PC-3 (cell line): Measurements from ENCODE around the gene MARK3. TPM values are rescaled to one million over a fixed set of nuclear protein-coding genes. Genes with fewer than 3 reads are reported as not detected.

Source experiments
- ATAC-seq: fragments of 200-7000 bp; cut with Tn5 transposase; 2 replicates; pipeline ENCODE4 v1.9.1; 2020; ENCODE audit warnings: mild to moderate bottlenecking, moderate library complexity
- BruUV-seq: library from RNA; stranded (reverse); fragments of 400-500 nt; replicated peaks from 2 replicates; lab custom pipeline; 2021; lab: Mats Ljungman, UMichigan
- CTCF ChIA-PET: fragments of 300-600 bp; sonication (Branson Sonifier 250); formaldehyde crosslinking; loops from one replicate; lab custom pipeline; 2022; ENCODE audit warnings: antibody characterized with exemption; lab: Charles Lee
- POLR2A ChIA-PET: fragments of 300-600 bp; sonication (Branson Sonifier 250); formaldehyde crosslinking; loops from one replicate; lab custom pipeline; 2022; ENCODE audit warnings: antibody characterized with exemption; ENCODE audit not compliant: unreplicated experiment; lab: Charles Lee
- DNase-seq: peaks from one replicate; pipeline ENCODE4 v3.0.0-alpha.2; 2015
- H2AFZ ChIP-seq: fragments of 300-600 bp; sonication (generic); 2 replicates; pipeline ENCODE4 v1.6.0; 2016; ENCODE audit warnings: antibody characterized with exemption, low read length
- H3F3A ChIP-seq: fragments of 300-600 bp; sonication (generic); one replicate; pipeline ENCODE4 v1.6.0; 2017; ENCODE audit warnings: antibody characterized with exemption, low read length, control low read depth, mild to moderate bottlenecking; ENCODE audit not compliant: unreplicated experiment
- H3K27ac ChIP-seq: fragments of 300-600 bp; sonication (generic); 2 replicates; pipeline ENCODE4 v1.5.1; 2016; ENCODE audit warnings: mild to moderate bottlenecking, low read length
- H3K27me3 ChIP-seq: fragments of 300-600 bp; sonication (generic); 2 replicates; pipeline ENCODE4 v1.6.1; 2016; ENCODE audit warnings: low read length, mixed read lengths
- H3K36me3 ChIP-seq: fragments of 300-600 bp; sonication (generic); 2 replicates; pipeline ENCODE4 v1.6.1; 2016; ENCODE audit warnings: low read depth, mixed run types, low read length, mixed read lengths
- H3K4me1 ChIP-seq: fragments of 300-600 bp; sonication (generic); 2 replicates; pipeline ENCODE4 v1.5.1; 2016; ENCODE audit warnings: low read length; ENCODE audit not compliant: insufficient read depth
- H3K4me2 ChIP-seq: fragments of 300-600 bp; sonication (generic); 2 replicates; pipeline ENCODE4 v1.6.0; 2016; ENCODE audit warnings: low read length
- H3K4me3 ChIP-seq: fragments of 300-600 bp; sonication (generic); 2 replicates; pipeline ENCODE4 v1.5.1; 2016; ENCODE audit warnings: mild to moderate bottlenecking, low read length, mixed read lengths
- H3K79me2 ChIP-seq: fragments of 300-600 bp; sonication (generic); 2 replicates; pipeline ENCODE4 v1.6.1; 2017; ENCODE audit warnings: low read length, mixed read lengths
- H3K9ac ChIP-seq: fragments of 300-600 bp; sonication (generic); 2 replicates; pipeline ENCODE4 v1.6.0; 2016; ENCODE audit warnings: mild to moderate bottlenecking, low read length
- H3K9me2 ChIP-seq: fragments of 300-600 bp; sonication (generic); replicated peaks from 2 replicates; pipeline ENCODE4 v1.6.1; 2016; ENCODE audit warnings: mixed run types, low read length, mixed read lengths
- H3K9me3 ChIP-seq: fragments of 300-600 bp; sonication (generic); 2 replicates; pipeline ENCODE4 v1.6.1; 2016; ENCODE audit warnings: low read length, mixed read lengths
- H4K20me1 ChIP-seq: fragments of 300-600 bp; sonication (generic); 2 replicates; pipeline ENCODE4 v1.6.1; 2016; ENCODE audit warnings: low read length, mixed read lengths
- CTCF ChIP-seq: fragments of 300-600 bp; sonication (generic); conservative IDR thresholded peaks from 2 replicates; pipeline ENCODE4 v1.5.1; 2017; ENCODE audit warnings: antibody characterized with exemption, low read depth, mild to moderate bottlenecking, low read length
- EZH2 ChIP-seq: fragments of 300-600 bp; sonication (generic); IDR thresholded peaks from one replicate; pipeline ENCODE4 v1.6.1; 2017; ENCODE audit warnings: antibody characterized with exemption, mild to moderate bottlenecking, low read length; ENCODE audit not compliant: unreplicated experiment
- EZH2phosphoT487 ChIP-seq: fragments of 300-600 bp; sonication (generic); IDR thresholded peaks from 2 replicates; pipeline ENCODE4 v1.6.1; 2018; ENCODE audit warnings: mild to moderate bottlenecking, antibody characterized with exemption, low read length, borderline replicate concordance
- intact Hi-C: fragments of 100-400 bp; cut with micrococcal nuclease; formaldehyde crosslinking; loops from 2 replicates; pipeline ENCODE4 v1.9.0; 2023
- total RNA-seq: library from RNA; depleted of rRNA; stranded (reverse); fragments of >200 nt; gene quantifications from 2 replicates; pipeline ENCODE4 v1.2.3, GENCODE V29; 2014

MARK3 gene
- total RNA-seq, 1 experiment from 2014 or later: 69.9 TPM

GRCh38 chr14:103398427-103399195 is 13.4 kb downstream of the MARK3 start:
- H3K27me3 ChIP-seq: no peaks in the 10 kb centered on the region
- peak; percentile 44 for DNase-seq
- peak overlapping the region; percentile 49 for H3K4me2 ChIP-seq
- H2AFZ ChIP-seq: no peak overlapping the region
- H3K9ac ChIP-seq: no peak overlapping the region
- no TSS peak for BruUV-seq
- no peak for TF ChIP-seq CTCF
- TF ChIP-seq EZH2: no peak
- no peak for TF ChIP-seq EZH2phosphoT487
- H3K9me2 ChIP-seq: no peaks in the 10 kb centered on the region
- peak overlapping the region; percentile 42 for H3K27ac ChIP-seq
- no peaks in the 10 kb centered on the region for H3K36me3 ChIP-seq
- ChIA-PET CTCF (no interaction called here), POLR2A (no interaction called here)
- intact Hi-C loops: no loop called here
- H3K4me1 ChIP-seq: peaks cover 51% of the 10 kb centered on the region
- no peaks in the 10 kb centered on the region for H3K9me3 ChIP-seq
- peaks cover 100% of the 10 kb centered on the region for H3K79me2 ChIP-seq
- peaks cover 79% of the 10 kb centered on the region for H4K20me1 ChIP-seq
- ATAC-seq: peak; percentile 29; the same call in 1 of the 2 replicates
- H3K4me3 ChIP-seq: 0 out of 2 replicates have a peak overlapping the region, but pooled peaks have one; percentile 16
- peaks cover 4% of the 10 kb centered on the region for H3F3A ChIP-seq

- DNase-seq: no peak
- TF ChIP-seq EZH2 (no peak), CTCF (no peak), EZH2phosphoT487 (no peak)
- ChIA-PET CTCF (no interaction called here), POLR2A (no interaction called here)
- Histone ChIP-seq H3K9me3 (no peaks in the 10 kb centered on the region), H3K9me2 (no peaks in the 10 kb centered on the region), H3K36me3 (no peaks in the 10 kb centered on the region; the same call in 1 of the 2 replicates), H3K27ac (no peak overlapping the region), H4K20me1 (peaks cover 76% of the 10 kb centered on the region), H3K4me2 (no peak overlapping the region), H3K4me1 (peaks cover 37% of the 10 kb centered on the region), H3K27me3 (no peaks in the 10 kb centered on the region), H3K4me3 (no peak overlapping the region), H3K79me2 (peaks cover 98% of the 10 kb centered on the region), H3K9ac (no peak overlapping the region), H2AFZ (no peak overlapping the region), H3F3A (no peaks in the 10 kb centered on the region)
- ATAC-seq: no peak
- intact Hi-C loops: no loop called here
- no TSS peak for BruUV-seq
Observed at GRCh38 chr14:103400537-103400936, 15.3 kb downstream of the MARK3 start.
